IPS-18c (cell line): ENCODE measurements around the gene NUTF2.
A peak's percentile ranks its signal among the peaks of the same experiment; 100 is the strongest.
"Not testable (repeated sequence)": the region's sequence is repeated elsewhere in the genome, so short reads cannot be mapped to it uniquely, and the experiment has no call there.

Source experiments
- H3K4me3 ChIP-seq: 2 replicates; pipeline ENCODE4 v1.7.0; 2013; ENCODE audit warnings: low read depth, mild to moderate bottlenecking, low read length, moderate library complexity; ENCODE audit not compliant: insufficient read depth
- H3K9me3 ChIP-seq: one replicate; pipeline ENCODE4 v1.6.1; 2013; ENCODE audit warnings: mild to moderate bottlenecking, low read length, moderate library complexity; ENCODE audit not compliant: control insufficient read depth, insufficient read depth

NUTF2 gene

DNA sequence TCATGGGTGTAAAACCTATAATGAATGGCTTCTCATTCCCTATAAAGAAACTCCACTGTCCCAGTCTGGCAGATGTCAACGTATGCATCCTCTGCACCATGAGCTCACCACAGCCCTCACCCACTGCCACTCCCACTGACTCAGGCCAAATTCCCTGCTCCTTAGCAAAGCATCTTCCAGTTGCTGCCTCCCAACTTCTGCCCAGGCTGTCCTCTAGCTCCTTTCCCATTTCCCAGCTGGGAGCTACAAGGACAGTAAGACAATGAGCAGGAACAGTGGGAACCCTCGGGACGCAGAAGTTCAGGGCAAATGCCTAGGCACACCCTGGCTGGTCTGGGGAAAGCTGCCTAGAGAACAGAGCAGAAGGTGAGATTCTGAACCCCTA is 13.7 kb upstream of the NUTF2 start:
- H3K4me3 ChIP-seq: peak overlapping the region; percentile 71
- no peaks in the 10 kb centered on the region for H3K9me3 ChIP-seq

DNA sequence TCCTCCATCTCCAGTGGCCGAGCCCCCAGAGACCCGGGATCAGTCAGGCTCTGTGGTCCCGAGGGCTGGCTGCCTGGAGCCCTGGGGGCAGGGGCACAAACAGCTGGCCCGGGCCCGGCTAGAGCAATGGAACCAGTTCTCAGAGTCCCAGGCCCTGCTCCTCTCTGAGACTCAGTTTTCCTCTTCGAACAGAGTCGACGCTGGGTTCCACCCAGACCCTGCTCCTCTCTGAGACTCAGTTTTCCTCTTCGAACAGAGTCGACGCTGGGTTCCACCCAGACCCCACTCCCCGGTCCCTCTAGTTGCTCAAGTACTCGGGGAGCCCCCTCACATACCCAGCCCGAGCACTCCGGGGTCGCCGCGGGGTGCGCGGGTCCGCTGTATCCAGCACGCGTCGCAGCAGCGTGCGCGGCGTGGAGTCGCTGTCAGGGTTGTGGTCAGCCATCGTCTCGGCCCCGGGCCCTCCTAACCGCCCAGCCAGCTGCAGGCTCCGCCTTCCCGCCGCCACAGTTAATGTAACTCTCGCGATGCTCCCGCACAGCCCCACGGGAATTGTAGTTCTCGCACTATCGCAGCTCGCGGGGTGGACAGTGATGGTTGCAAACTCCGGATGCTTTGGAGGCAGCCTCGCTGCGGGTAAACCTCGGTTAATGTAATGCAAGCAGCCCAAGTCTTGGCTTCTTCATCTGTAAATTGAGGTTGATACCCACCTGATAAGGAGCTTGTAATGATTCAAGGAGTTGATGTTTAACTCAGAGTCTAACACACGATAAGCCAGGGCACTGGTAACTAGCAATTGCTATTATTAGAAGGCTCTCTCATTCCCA is 13.1 kb upstream of the NUTF2 start:
- Histone ChIP-seq H3K4me3 (peak overlapping the region; percentile 71), H3K9me3 (no peaks in the 10 kb centered on the region)

DNA sequence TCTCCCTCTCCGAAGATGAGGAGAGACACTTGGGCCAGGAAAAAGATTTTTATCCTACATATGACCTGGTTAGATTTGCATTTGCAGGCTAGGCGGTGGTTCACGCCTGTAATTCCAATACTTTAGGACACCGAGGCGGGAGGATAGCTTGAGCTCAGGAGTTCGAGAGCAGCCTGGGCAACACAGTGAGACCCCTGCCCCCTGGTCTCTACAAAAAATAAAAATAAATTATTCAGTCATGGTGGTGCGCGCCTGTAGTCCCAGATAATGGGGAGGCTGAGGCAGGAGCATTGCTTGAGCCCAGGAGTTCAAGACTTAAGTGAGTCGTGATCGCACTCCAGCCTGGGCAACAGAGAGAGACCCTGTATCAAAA is 12.5 kb upstream of the NUTF2 start:
- H3K4me3 ChIP-seq: peak overlapping the region; percentile 71; the same call in 1 of the 2 replicates
- H3K9me3 ChIP-seq: no peaks in the 10 kb centered on the region

DNA sequence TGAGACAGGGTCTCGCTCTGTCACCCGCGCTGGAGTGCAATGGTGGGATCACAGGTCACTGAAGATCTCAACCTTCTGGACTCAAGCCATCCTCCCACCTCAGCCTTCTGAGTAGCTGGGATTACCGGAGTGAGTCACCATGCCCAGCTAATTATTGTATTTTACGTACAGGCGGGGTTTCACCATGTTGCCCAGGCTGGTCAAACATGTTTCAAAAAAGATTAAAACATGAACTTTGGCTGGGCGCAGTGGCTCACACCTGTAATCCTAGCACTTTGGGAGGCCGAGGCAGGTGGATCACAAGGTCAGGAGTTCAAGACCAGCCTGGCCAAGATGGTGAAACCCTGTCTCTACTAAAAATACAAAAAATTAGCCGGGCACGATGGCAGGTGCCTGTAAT is 9.5 kb upstream of the NUTF2 start:
- not testable (repeated sequence) for H3K4me3 ChIP-seq, H3K9me3 ChIP-seq

DNA sequence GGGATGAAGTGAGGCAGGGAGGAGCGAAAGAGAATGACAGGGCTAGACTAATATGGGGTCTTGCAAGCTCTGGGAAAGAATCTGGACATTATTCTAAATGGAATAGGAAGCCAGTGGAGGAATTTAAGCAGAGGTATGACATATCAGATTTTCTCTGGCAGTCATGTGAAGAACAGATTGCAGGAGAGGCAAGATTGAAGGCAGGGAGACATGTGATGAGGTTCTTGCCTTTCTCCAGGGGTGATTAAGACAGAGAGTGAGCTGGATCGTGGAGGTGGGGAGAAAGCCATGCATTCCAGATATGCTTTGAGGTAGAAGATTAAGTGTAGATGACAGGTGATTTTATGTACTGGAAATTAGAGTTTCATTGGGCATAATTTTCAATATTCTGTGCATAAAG is 8.9 kb upstream of the NUTF2 start:
- Histone ChIP-seq H3K9me3 (no peaks in the 10 kb centered on the region), H3K4me3 (no peak overlapping the region)

DNA sequence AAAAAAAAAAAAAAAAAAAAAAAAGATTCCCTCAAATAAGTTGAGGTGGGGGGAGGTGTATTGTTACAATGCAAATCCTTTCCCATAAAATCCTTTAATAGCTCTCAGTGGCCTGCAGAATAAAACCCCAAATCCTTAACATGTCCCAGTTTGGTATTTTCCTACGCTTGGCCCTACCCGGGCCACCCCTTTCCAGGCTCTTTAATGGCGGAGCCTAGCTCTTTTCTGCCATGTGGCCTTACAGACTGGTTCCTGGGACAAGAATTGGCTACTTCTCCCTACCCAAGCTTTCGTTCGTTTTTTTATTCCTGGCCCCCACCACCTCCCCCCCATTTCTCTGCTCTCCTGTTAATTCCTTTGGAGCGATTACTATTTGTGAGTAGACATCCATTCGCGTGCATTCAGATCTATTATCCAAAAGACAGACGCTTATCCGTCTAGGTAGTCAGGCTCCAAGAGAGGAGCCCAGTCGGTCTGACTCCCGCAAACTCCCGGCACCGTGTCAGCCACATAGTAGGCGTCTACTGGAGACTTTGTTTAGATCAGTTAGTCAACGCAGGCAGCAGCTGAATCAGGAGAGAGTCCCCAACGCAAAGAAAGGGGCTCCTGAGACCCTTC is 5.4 kb upstream of the NUTF2 start:
- H3K4me3 ChIP-seq: no peak overlapping the region; the same call in 1 of the 2 replicates
- H3K9me3 ChIP-seq: no peaks in the 10 kb centered on the region

DNA sequence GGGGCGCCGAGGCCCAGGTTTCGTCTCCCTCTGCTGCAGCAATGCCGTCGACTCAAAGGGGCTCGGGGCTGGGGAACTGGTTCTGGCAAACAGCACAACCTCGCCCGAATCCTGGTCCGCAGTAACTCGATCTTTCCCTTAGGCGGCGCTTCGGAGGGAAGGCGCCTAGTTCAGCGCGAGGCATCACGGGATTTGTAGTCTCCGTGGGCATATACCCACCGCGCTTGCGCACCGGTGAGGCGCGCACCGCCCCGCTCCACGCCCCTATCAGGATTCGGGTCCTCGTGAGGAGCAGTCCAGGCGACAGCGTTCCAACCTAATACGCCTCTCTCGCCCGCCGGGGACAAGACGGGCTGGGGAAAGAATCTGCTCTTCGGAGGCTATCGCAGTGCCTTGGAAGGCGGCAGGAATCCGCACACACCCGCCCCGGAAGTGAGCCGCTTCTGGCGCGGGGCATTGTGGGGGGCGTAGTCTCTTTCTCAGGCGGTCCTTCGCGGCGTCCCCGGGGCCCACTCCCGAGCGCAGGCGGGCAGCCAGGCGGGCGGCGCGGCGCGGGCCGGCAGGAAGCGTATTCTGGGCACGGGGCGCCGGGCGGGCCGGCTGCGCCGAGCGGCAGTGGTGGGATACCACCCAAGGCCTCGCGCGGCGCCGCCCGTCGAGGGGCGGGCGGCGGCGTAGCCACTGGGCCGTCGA is 4.8 kb upstream of the NUTF2 start, which contains the start of gene THAP11:
THAP11 (plus strand) TSS at position 505 of the 693 bp plus-strand sequence. CDS start 235 bp downstream, outside the sequence.
- H3K9me3 ChIP-seq: no peaks in the 10 kb centered on the region
- H3K4me3 ChIP-seq: peak within 1 kb of the TSS; percentile 85

DNA sequence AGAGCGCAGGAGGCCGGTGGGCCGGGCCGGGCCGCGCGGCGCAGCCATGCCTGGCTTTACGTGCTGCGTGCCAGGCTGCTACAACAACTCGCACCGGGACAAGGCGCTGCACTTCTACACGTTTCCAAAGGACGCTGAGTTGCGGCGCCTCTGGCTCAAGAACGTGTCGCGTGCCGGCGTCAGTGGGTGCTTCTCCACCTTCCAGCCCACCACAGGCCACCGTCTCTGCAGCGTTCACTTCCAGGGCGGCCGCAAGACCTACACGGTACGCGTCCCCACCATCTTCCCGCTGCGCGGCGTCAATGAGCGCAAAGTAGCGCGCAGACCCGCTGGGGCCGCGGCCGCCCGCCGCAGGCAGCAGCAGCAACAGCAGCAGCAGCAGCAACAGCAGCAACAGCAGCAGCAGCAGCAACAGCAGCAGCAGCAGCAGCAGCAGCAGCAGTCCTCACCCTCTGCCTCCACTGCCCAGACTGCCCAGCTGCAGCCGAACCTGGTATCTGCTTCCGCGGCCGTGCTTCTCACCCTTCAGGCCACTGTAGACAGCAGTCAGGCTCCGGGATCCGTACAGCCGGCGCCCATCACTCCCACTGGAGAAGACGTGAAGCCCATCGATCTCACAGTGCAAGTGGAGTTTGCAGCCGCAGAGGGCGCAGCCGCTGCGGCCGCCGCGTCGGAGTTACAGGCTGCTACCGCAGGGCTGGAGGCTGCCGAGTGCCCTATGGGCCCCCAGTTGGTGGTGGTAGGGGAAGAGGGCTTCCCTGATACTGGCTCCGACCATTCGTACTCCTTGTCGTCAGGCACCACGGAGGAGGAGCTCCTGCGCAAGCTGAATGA is 4.0 kb upstream of the NUTF2 start:
- Histone ChIP-seq H3K4me3 (peak overlapping the region; percentile 85), H3K9me3 (no peaks in the 10 kb centered on the region)

DNA sequence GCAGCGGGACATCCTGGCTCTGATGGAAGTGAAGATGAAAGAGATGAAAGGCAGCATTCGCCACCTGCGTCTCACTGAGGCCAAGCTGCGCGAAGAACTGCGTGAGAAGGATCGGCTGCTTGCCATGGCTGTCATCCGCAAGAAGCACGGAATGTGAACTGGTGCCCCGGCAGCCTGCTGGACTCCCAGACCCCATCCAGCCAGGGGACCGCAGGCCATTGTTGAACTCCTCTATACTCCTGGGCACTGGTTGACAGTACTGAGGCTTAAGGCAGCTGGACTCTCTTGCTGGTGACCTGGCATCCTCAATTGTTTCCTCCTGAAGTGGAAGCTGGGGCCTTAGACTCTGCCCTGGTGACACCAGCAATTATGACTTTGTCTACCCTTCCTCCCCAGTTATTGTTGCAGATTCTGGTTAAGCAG is 3.4 kb upstream of the NUTF2 start:
- H3K4me3 ChIP-seq: peak overlapping the region; percentile 85
- no peaks in the 10 kb centered on the region for H3K9me3 ChIP-seq

DNA sequence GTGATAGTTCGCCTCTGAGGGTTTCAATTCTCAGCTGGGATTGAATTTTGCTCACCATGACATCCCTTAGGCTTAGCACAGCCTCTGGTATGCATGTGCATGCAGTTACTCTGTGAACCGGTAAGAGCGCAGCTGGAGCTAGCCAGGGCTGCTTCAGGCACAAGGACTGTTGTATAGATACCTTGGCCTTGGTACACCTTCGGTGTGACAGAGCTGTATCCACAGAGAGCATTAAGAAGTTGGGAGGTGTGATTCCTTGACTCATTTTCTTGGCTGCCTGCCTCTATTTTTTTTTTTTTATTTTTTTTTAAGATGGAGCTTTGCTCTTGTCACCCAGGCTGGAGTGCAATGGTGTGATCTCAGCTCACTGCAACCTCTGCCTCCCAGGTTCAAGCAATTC is 2.2 kb upstream of the NUTF2 start:
- Histone ChIP-seq H3K9me3 (no peaks in the 10 kb centered on the region), H3K4me3 (peak overlapping the region; percentile 15; the same call in 1 of the 2 replicates)

DNA sequence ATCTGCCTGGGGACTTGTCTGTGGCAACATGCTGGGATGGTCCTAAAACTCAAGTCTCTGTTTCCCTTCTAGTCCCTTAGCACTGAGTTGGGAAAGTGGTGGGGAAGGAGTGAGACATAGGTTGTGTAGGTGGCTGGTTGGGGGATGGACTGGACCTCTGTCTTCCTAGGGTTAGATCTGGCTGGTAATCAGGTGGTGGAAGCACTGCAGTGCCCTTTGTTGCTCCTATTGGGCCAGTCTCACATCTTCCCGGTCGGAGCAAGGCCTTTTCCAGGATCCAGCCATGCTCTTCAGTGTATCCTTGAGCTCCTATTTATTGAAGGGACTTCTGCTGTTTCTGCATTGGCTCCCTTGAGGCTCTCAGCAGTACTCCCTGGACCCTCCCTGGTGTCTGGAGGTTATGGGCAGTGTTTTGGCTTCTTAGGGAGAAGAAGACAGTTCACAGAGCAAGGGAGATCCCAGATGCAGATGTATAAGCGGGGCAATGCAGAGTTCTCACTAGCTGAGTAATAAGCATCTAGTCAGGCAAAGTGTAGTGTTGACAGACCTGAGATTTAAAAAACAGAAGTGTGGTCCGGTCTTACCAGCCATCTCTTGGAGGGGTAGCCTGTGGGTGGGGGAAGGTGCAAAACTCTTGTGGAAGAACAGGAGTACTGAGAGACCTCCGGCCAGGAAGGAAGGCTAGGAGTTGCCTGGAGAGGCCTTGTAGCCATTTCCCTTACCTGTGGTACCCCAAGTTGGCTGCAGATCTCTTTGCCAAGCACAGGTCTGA is 1.3 kb upstream of the NUTF2 start:
- peak overlapping the region; percentile 96 for H3K4me3 ChIP-seq
- no peaks in the 10 kb centered on the region for H3K9me3 ChIP-seq

DNA sequence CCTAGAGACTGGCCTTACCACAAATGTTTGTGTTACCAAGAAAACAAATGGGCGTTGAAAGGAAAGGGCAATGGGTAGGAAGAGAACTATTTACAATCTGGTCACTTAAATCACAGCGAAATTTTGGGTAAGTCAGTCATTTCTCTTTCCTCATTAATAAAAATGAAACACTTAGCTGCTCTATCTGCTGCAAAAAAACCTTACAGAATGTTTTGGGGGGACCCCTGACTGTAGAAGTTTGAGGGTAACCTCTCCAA is 742 bp upstream of the NUTF2 start:
- Histone ChIP-seq H3K9me3 (no peaks in the 10 kb centered on the region), H3K4me3 (peak overlapping the region; percentile 96)

DNA sequence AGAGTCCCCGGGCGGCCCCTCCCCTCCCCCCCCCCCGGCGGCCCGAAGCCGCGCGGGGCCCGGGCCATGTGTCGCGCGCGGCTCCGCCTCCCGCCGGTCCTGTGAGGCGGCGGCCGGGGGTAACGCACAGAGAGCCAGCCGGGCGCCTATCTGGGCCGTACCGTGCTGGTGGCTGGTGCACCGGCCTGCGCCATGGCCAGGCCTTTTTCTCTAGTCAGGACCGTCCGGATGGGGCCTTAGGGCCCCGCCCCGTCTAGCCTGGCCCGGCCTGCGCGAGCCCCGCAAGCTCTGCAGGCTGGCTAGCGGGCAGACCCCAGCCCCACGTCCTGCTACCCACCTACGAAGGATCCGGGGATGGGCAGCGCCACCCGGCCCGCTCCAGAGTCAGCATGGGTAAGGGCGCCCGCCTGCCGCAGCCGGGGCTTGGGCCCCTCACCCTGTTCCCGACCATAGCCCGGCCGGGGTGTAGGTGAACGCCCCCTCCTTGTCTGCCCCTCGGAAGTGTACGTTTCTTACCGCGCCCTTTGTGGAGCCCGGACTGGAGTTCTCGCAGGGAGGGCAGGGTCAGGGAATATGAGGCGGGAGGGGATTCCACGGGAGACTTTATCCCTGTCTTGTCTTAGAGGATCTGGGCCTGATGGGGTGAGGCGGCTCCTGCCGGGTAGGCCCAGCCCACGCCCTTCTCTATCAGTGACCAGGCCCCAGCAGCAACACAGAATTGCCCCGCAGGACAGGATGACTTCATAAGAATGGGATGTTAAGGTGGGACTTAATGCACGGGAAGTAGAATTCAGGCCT is 530 bp downstream of the NUTF2 start, which contains the start of gene CENPT:
CENPT (minus strand) TSS at position 630 of the 798 bp plus-strand sequence. CDS start 13,834 bp downstream, outside the sequence.
- H3K4me3 ChIP-seq: peak within 1 kb of the TSS; percentile 96

DNA sequence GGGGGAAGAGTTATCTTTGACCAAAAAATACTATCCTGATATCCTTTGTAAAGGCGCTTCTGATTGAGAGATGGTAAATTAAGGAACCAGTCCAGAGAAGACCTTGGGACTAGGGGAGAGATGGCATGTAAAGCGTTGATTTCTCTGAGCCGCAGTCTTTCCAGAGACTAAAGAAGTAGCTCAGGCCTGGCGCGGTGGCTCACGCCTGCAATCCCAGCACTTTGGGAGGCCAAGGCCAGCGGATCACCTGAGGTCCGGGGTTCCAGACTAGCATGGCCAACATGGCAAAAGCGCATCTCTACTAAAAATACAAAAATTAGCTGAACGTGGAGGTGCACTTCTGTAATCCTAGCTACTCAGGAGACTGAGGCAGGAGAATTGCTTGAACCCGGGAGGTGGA is 1.4 kb downstream of the NUTF2 start:
- H3K4me3 ChIP-seq: peak overlapping the region; percentile 96; the same call in 1 of the 2 replicates
- H3K9me3 ChIP-seq: no peaks in the 10 kb centered on the region

More for the DNA sequence above, 530 bp downstream of the NUTF2 start, which contains the start of gene CENPT:
- no peaks in the 10 kb centered on the region for H3K9me3 ChIP-seq

DNA sequence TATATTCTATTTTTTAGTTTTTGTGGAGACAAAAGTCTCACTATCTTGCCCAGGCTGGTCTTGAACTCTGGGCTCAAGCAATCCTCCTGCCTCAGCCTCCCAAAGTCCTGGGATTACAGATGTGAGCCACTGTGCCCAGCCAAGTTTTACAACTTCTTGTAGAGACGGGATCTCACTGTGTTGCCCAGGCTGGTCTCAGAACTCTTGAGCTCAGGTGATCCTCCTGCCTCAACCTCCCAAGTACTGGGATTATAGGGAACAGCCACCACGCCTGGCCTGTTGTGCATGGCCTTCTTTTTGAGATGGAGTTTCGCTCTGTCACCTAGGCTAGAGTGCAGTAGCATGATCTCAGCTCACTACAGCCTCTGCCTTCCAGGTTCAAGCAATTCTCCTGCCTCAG is 6.9 kb downstream of the NUTF2 start:
- no peak overlapping the region for H3K4me3 ChIP-seq

DNA sequence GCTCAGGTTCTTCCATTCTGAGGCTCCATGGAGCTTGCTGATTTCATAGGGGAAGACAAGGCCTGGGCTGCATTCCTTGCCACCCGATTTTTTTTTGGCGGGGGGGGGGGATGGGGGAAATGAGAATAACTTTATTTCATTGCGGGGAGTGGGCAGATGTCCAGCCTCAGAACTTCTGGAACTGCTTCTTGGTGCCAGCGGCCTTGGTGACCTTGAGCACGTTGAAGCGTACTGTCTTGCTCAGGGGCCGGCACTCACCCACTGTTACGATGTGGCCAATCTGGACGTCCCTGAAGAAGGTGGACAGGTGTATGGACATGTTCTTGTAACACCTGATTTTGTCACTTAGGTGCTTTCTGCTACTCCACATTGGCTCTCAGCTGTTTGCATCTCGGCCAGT is 9.1 kb downstream of the NUTF2 start:
- Histone ChIP-seq H3K4me3 (no peak overlapping the region), H3K9me3 (no peaks in the 10 kb centered on the region)

More for the DNA sequence above, 6.9 kb downstream of the NUTF2 start:
- H3K9me3 ChIP-seq: no peaks in the 10 kb centered on the region
